OCI-LY7 (cell line): ENCODE measurements around the gene SYT14. TPM values are rescaled to one million over a fixed set of nuclear protein-coding genes. Genes with fewer than 3 reads are reported as not detected.

Experiments
- BruUV-seq: library from RNA; stranded (reverse); fragments of 400-500 nt; replicated peaks from 2 replicates; lab custom pipeline; 2021; lab: Mats Ljungman, UMichigan
- CTCF ChIA-PET: fragments of 300-600 bp; sonication (Branson Sonifier 250); formaldehyde crosslinking; loops from one replicate; lab custom pipeline; 2022; ENCODE audit warnings: antibody characterized with exemption; ENCODE audit not compliant: unreplicated experiment; lab: Charles Lee
- POLR2A ChIA-PET: fragments of 300-600 bp; sonication (Branson Sonifier 250); formaldehyde crosslinking; loops from one replicate; lab custom pipeline; 2022; ENCODE audit warnings: antibody characterized with exemption; lab: Charles Lee
- DNase-seq: peaks from one replicate; pipeline ENCODE4 v3.0.0-alpha.2; 2015; ENCODE audit warnings: low spot score
- H2AFZ ChIP-seq: fragments of 200-600 bp; sonication (generic), shearing (Covaris generic); 2 replicates; pipeline ENCODE4 v1.6.1; 2014; ENCODE audit warnings: mild to moderate bottlenecking, antibody characterized with exemption, low read length, moderate library complexity
- H3K27ac ChIP-seq: fragments of 200-600 bp; sonication (generic); 2 replicates; pipeline ENCODE4 v1.5.1; 2014; ENCODE audit warnings: mixed run types, low read depth, mild to moderate bottlenecking, moderate library complexity, low read length, inconsistent platforms; ENCODE audit not compliant: poor library complexity, severe bottlenecking
- H3K36me3 ChIP-seq: fragments of 200-600 bp; sonication (generic); 2 replicates; pipeline ENCODE4 v1.6.1; 2014; ENCODE audit warnings: mild to moderate bottlenecking, antibody characterized with exemption, low read length, moderate library complexity, mixed read lengths; ENCODE audit not compliant: insufficient read depth
- H3K4me1 ChIP-seq: fragments of 200-600 bp; sonication (generic); 2 replicates; pipeline ENCODE4 v1.5.1; 2014; ENCODE audit warnings: mild to moderate bottlenecking, low read length; ENCODE audit not compliant: insufficient read depth, poor library complexity, severe bottlenecking
- H3K4me2 ChIP-seq: fragments of 200-600 bp; sonication (generic); 2 replicates; pipeline ENCODE4 v1.6.1; 2014; ENCODE audit warnings: mild to moderate bottlenecking, low read length
- H3K4me3 ChIP-seq: fragments of 200-600 bp; sonication (generic); 2 replicates; pipeline ENCODE4 v1.5.1; 2014; ENCODE audit warnings: mild to moderate bottlenecking, low read depth, low read length; ENCODE audit not compliant: poor library complexity, severe bottlenecking
- H3K79me2 ChIP-seq: fragments of 200-600 bp; sonication (generic); 2 replicates; pipeline ENCODE4 v1.6.1; 2016; ENCODE audit warnings: low read depth, mild to moderate bottlenecking, low read length, moderate library complexity, mixed read lengths; ENCODE audit not compliant: insufficient read depth
- H3K9me2 ChIP-seq: fragments of 200-600 bp; sonication (generic); 2 replicates; pipeline ENCODE4 v1.6.1; 2016; ENCODE audit warnings: mild to moderate bottlenecking, low read length, mixed read lengths; ENCODE audit not compliant: insufficient read depth
- H3K9me3 ChIP-seq: fragments of 200-600 bp; sonication (generic); 2 replicates; pipeline ENCODE4 v1.6.1; 2014; ENCODE audit warnings: mild to moderate bottlenecking, mixed run types, low read length, mixed read lengths
- H4K20me1 ChIP-seq: fragments of 200-600 bp; sonication (generic); 2 replicates; pipeline ENCODE4 v1.6.1; 2014; ENCODE audit warnings: mild to moderate bottlenecking, antibody characterized with exemption, low read length, moderate library complexity, mixed read lengths; ENCODE audit not compliant: insufficient read depth
- EZH2phosphoT487 ChIP-seq: fragments of 200-600 bp; sonication (generic); IDR thresholded peaks from 2 replicates; pipeline ENCODE4 v1.6.1; 2018; ENCODE audit warnings: low read depth, borderline replicate concordance, mild to moderate bottlenecking, mixed run types, antibody characterized with exemption, low read length, moderate library complexity, mixed read lengths
- intact Hi-C: fragments of 100-400 bp; cut with micrococcal nuclease; formaldehyde crosslinking; loops from one replicate; pipeline ENCODE4 v1.10.0; 2022; ENCODE audit not compliant: unreplicated experiment
- total RNA-seq, 2 experiments: library from RNA; depleted of rRNA in 1 of 2; stranded (reverse); fragments of >200 nt in 1 of 2; shearing (Covaris generic) in 1 of 2; gene quantifications; 2 replicates each; pipeline ENCODE4 v1.2.3, GENCODE V29; 2014 to 2022
- TF ChIP-seq, protein P1 (sequence below): fragments of 200-600 bp; sonication (generic); conservative IDR thresholded peaks from 2 replicates; pipeline ENCODE4 v1.5.1; 2014; ENCODE audit warnings: mild to moderate bottlenecking, antibody characterized with exemption, low read length, moderate library complexity, mixed read lengths

SYT14 gene
- total RNA-seq, 2 experiments from 2014 or later: not detected

DNA sequence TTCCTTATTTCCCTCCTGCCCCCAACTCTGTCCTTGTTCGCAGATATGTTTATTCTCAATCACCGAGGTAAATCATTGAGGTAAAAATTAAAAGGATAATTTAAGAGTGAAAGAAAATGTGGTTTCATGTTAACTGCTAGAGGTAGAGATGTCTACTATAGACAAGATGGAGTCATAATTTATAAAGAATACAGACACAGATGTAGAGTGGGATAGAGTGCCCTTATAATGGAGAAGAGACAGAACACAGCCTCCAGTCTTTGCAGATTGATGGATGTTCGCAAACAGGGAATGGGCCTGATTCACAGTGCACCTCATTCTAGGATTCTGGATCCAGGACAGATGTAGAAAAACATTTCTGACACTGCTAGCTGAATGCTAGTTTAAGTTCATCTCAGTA lies 155.4 kb downstream of the SYT14 start:
- no peaks in the 10 kb centered on the region for H3K9me2 ChIP-seq
- ChIA-PET CTCF (no interaction called here), POLR2A (no interaction called here)
- H4K20me1 ChIP-seq: no peaks in the 10 kb centered on the region
- intact Hi-C loops: no loop called here
- no peaks in the 10 kb centered on the region for H3K36me3 ChIP-seq
- TF ChIP-seq EZH2phosphoT487: no peak
- TF ChIP-seq, protein P1, sequence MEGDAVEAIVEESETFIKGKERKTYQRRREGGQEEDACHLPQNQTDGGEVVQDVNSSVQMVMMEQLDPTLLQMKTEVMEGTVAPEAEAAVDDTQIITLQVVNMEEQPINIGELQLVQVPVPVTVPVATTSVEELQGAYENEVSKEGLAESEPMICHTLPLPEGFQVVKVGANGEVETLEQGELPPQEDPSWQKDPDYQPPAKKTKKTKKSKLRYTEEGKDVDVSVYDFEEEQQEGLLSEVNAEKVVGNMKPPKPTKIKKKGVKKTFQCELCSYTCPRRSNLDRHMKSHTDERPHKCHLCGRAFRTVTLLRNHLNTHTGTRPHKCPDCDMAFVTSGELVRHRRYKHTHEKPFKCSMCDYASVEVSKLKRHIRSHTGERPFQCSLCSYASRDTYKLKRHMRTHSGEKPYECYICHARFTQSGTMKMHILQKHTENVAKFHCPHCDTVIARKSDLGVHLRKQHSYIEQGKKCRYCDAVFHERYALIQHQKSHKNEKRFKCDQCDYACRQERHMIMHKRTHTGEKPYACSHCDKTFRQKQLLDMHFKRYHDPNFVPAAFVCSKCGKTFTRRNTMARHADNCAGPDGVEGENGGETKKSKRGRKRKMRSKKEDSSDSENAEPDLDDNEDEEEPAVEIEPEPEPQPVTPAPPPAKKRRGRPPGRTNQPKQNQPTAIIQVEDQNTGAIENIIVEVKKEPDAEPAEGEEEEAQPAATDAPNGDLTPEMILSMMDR: no peak
- no peak overlapping the region for H2AFZ ChIP-seq
- no peak overlapping the region for H3K4me2 ChIP-seq
- no peak for DNase-seq
- H3K79me2 ChIP-seq: no peaks in the 10 kb centered on the region
- H3K4me3 ChIP-seq: no peak overlapping the region
- no TSS peak for BruUV-seq
- no peak overlapping the region for H3K27ac ChIP-seq
- H3K9me3 ChIP-seq: no peaks in the 10 kb centered on the region
- no peaks in the 10 kb centered on the region for H3K4me1 ChIP-seq

DNA sequence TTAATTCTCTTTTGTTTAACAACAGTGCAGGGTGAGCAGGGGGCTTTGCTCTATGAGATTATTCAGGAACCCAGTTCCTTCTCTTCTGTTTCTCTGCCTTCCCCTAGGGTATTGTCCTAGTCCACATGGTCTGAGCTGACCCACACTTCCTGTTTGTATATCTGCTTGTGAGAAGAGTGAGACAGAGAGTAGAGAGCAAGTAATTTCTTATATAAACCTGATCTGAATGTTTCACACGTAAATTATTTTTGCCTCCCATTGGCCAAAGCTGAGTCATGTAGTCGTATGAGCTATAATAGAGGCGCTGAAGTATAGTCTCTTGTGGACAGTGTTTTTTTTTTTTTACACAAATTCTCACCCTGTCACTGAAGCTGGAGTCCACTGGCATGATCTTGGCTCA lies 160.3 kb downstream of the SYT14 start:
- H4K20me1 ChIP-seq: no peaks in the 10 kb centered on the region
- POLR2A ChIA-PET: interaction anchor here (0.6 kb wide), 1 partner anchor 22 kb away, joined by 3 read pairs; no protein-coding TSS in a partner anchor
- BruUV-seq: no TSS peak

DNA sequence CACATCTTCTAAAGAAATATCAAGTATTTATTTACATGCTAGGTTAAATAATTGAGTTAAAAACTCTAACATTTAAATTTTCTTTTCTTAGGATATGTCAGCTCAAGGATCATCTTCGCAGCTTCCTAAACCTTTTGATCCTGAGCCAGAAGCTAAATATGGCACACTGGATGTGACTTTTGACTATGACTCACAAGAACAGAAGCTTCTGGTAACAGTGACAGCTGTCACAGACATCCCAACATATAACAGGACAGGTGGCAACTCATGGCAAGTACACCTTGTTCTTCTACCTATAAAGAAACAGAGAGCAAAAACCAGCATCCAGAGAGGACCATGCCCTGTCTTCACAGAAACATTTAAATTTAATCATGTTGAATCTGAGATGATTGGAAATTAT lies 161.9 kb downstream of the SYT14 start:
- TF ChIP-seq, protein P1: no peak
- no peak for TF ChIP-seq EZH2phosphoT487
- Histone ChIP-seq H3K27ac (no peak overlapping the region), H3K4me2 (no peak overlapping the region), H3K9me2 (no peaks in the 10 kb centered on the region), H3K9me3 (no peaks in the 10 kb centered on the region), H3K79me2 (no peaks in the 10 kb centered on the region), H2AFZ (no peak overlapping the region), H3K36me3 (no peaks in the 10 kb centered on the region), H3K4me1 (no peaks in the 10 kb centered on the region), H4K20me1 (no peaks in the 10 kb centered on the region), H3K4me3 (no peak overlapping the region)
- BruUV-seq: no TSS peak
- DNase-seq: no peak
- intact Hi-C loops: no loop called here
- CTCF ChIA-PET: no interaction called here
- POLR2A ChIA-PET: no interaction called here

More for the DNA sequence above, 160.3 kb downstream of the SYT14 start:
- H3K9me3 ChIP-seq: no peaks in the 10 kb centered on the region
- no peak for TF ChIP-seq EZH2phosphoT487
- TF ChIP-seq, protein P1: no peak
- no peaks in the 10 kb centered on the region for H3K4me1 ChIP-seq
- H3K9me2 ChIP-seq: no peaks in the 10 kb centered on the region
- H3K4me2 ChIP-seq: no peak overlapping the region
- CTCF ChIA-PET: no interaction called here
- H2AFZ ChIP-seq: no peak overlapping the region
- H3K27ac ChIP-seq: no peak overlapping the region
- H3K4me3 ChIP-seq: no peak overlapping the region
- no peak for DNase-seq
- no peaks in the 10 kb centered on the region for H3K79me2 ChIP-seq
- no peaks in the 10 kb centered on the region for H3K36me3 ChIP-seq
- intact Hi-C loops: no loop called here
